WI38 (cell line): ENCODE measurements around the gene CASQ1.

Experiments
- H3K4me3 ChIP-seq: 2 replicates; pipeline ENCODE4 v1.5.1; 2011; ENCODE audit warnings: low read depth, mild to moderate bottlenecking, control low read depth, low read length
- TF ChIP-seq, protein P1 (sequence below): IDR thresholded peaks from 2 replicates; pipeline ENCODE4 v1.5.1; 2012; ENCODE audit warnings: low read depth, mild to moderate bottlenecking, control low read depth, low read length

The CASQ1 gene

DNA sequence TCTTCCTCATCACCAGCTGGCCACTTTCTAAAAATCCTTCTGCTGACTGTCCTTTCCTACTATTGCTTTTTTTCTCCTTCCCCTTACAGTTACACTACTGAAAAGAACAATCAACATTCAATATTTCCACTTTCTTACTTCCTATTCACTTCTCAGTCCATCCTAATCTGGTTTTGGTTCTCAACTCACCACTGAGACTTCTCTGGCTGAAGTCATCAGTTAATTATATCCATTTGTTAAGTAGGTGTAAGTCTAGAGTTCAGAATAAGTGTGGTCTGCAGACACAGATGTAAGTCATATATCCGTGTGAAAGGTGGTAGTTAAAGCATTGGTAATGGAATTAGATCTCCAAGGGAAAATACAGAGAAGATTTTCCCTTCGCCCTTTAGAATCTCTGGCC is 36.2 kb downstream of the CASQ1 start:
- H3K4me3 ChIP-seq = no peak overlapping the region
- TF ChIP-seq, protein P1, sequence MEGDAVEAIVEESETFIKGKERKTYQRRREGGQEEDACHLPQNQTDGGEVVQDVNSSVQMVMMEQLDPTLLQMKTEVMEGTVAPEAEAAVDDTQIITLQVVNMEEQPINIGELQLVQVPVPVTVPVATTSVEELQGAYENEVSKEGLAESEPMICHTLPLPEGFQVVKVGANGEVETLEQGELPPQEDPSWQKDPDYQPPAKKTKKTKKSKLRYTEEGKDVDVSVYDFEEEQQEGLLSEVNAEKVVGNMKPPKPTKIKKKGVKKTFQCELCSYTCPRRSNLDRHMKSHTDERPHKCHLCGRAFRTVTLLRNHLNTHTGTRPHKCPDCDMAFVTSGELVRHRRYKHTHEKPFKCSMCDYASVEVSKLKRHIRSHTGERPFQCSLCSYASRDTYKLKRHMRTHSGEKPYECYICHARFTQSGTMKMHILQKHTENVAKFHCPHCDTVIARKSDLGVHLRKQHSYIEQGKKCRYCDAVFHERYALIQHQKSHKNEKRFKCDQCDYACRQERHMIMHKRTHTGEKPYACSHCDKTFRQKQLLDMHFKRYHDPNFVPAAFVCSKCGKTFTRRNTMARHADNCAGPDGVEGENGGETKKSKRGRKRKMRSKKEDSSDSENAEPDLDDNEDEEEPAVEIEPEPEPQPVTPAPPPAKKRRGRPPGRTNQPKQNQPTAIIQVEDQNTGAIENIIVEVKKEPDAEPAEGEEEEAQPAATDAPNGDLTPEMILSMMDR = no peak

DNA sequence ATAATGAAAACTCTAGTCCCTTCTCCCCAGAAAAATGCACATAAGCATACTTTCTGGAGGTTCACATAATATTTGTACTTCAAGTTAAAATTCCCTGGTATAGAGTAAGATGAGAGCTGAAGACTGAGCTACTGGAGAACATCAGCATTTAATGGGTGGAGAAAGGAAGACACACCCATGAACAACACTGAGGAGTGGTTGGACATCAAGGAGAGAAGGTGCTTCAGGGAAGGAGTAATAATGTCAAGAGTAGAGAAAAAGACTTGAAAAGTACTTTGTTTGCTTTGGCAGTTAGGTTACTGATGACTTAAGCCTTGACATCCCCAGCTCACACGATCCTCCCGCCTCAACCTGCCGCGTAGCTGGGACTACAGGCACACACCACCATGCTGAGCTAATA is 36.7 kb downstream of the CASQ1 start:
- TF ChIP-seq, protein P1 = no peak
- H3K4me3 ChIP-seq = no peak overlapping the region

DNA sequence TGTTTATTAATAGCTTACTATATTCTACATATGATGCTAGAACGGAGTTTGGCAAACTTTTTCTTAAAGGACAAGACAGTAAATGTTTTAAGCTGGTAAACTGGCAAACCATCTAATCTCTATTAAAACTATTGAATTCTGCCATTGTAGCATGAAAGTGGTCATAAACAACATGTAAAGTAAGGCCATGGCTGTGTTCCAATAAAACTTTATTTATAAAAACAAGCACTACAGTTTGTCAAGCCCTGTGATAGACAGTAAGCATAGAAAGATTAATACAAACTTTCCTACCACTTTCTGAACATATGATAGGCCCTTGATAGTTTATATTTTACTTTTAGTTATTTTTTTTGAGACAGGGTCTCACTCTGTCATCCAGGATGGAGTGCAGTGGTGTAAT is 37.2 kb downstream of the CASQ1 start:
- no peak overlapping the region for H3K4me3 ChIP-seq
- TF ChIP-seq, protein P1 = no peak

DNA sequence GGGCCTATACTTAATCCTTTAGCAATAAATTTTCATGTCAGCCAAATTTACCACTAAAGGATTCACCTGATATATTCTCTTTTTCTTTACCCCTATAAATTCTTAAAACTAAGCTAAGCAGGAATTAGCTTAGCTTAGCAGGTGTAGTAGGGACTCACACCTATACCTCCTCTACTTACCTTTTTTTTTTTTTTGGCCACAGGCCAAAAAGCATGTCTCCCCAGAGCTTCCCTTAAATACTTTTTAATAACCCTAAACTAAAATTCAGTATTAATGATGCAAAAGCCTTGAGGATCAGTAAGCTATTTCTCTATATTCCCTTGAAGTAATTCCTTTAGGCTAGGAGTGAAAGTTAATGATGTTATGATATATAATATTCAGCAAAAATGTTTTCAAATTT is 38.1 kb downstream of the CASQ1 start:
- H3K4me3 ChIP-seq = no peak overlapping the region
- TF ChIP-seq, protein P1 = no peak

DNA sequence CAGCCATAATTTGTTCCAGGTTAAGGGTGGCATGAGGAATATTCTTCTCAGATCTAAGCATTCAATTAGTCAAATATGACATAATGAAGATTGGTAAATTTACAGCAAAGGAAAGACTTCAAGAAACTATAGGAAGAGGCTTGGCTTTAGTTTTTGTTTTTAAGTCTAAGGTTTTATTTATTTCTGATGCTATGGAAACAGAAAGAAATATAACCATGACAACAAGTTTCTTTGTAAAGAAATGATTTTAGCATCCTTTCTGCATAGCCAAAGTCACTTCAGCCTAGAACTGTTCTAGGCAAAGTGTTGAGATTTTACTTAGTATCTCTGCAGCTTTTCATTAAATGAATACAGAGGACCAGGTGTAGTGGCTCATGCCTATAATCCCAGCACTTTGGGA is 42.5 kb downstream of the CASQ1 start:
- TF ChIP-seq, protein P1 = no peak
- H3K4me3 ChIP-seq = no peak overlapping the region

DNA sequence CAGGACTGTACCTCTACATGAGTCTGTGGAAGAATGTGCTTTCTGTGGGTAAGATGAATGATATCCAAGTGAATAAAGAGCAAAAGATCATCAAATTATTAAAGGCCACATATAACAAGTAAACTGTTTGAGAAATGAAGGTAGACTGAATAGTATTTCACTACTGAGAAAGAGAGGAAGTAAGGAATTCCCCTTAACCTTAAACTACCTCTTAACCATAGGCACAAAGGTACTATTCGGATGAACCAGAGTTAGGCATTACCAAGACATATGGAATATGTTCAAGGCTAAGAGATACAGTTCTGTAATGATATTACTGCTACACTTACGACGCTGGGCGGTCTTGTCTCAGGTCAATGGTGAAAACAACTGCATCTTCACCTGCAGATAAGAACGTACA is 46.4 kb downstream of the CASQ1 start:
- H3K4me3 ChIP-seq = no peak overlapping the region
- TF ChIP-seq, protein P1 = no peak

DNA sequence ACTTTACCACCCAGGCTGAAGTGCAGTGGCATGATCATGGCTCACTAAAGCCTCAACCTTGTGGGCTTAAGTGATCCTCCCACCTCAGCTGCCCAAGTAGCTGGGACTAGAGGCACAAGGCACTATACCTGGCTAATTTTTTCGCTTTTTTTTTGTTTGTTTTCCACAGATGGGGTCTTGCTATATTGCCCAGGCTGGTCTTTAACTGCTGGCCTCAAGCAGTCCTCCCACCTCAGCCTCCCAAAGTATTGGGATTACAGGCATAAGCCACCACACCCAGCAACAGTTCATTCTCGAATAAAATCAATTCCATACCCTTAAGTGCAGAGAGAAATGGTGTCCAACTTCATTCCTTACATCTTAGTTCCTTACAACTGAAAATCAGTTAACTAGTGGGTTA is 47.2 kb downstream of the CASQ1 start:
- H3K4me3 ChIP-seq = no peak overlapping the region
- TF ChIP-seq, protein P1 = no peak
